Measurements from ENCODE around the gene ZNF43. TPM values are rescaled to one million over a fixed set of nuclear protein-coding genes. Genes with fewer than 3 reads are reported as not detected.
"Not testable (repeated sequence)": the region's sequence is repeated elsewhere in the genome, so short reads cannot be mapped to it uniquely, and the experiment has no call there.

The ZNF43 gene
- total RNA-seq, 1 donor from 2014 or later, result 19.3 TPM

DNA sequence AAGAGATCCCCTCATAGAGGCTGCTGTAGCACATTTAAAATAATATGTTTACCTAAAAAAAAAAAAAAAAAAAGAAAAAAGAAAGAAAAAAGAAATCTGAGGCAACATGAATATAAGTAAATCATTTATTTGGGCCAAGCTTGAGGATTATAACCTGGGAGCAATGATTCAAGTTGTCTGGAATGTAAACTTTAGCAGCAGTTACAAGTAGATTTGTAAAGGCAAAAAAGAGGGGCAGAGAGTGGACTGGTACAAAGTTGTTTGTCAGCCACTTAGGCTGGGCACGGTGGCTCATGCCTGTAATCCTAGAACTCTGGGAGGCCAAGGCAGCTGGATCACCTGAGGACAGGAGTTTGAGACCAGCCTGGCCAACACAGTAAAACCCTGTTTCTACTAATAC lies 11.3 kb downstream of the ZNF43 start:
- DNase-seq (ENCODE audit: low spot score) (no peak), ATAC-seq (no peak)
- intact Hi-C loops (cut with DNase I), result no loop called here

DNA sequence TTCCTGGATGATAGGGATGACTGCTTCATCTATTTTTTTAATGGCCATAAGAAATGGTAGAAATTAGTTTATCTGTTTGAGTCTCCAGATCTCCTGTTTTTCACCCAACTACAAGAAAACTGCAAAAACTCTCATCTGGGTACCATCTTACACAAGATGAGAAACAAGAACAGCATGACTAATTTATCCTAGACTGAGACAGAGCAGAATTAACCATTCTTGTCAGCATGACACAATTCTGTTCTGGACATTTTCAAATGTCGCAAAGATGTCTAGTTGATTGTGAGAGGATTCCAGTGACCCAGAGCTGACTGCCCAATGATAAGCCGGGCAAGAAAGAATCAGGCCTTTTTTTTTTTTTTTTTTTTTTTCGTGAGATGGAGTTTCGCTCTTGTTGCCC lies 12.8 kb downstream of the ZNF43 start:
- intact Hi-C loops (cut with DNase I), result no loop called here
- no peak for ATAC-seq
- no peak for DNase-seq (ENCODE audit: low spot score)

DNA sequence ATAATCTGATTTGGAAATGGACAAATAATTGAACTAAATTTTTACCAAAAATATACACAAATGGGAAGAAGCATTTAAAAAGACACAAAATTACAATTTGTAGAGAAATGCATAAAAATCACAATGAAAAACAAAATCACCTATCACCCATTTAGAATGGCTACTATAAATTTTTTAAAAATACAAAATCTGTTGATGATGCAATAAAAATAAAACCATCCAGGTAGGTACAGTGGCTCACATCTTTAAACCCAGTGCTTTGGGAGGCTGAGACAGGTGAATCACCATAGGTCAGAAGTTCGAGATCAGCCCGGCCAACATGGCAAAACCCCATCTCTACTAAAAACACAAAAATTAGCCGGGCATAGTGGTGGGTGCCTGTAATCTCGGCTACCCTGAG lies 23.5 kb downstream of the ZNF43 start:
- intact Hi-C loops (cut with DNase I), result no loop called here
- DNase-seq (ENCODE audit: low spot score) (no peak), ATAC-seq (no peak)

DNA sequence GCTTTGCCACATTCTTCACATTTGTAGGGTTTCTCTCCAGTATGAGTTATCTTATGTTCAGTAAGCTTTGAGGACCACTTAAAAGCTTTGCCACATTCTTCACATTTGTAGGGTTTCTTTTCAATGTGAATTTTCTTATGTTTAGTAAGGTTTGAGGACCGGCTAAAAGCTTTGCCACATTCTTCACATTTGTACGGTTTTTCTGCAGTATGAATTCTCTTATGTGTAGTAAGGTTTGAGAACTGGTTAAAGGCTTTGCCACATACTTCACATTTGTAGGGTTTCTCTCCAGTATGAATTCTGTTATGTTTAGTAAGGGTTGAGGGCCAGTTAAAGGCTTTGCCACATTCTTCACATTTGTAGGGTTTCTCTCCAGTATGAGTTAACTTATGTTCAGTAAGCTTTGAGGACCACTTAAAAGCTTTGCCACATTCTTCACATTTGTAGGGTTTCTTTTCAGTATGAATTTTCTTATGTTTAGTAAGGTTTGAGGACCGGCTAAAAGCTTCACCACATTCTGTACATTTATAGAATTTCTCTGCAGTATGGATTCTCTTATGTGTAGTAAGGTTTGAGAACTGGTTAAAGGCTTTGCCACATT lies 27.5 kb downstream of the ZNF43 start:
- DNase-seq (ENCODE audit: low spot score); intact Hi-C loops (cut with DNase I); ATAC-seq: not testable (repeated sequence)

DNA sequence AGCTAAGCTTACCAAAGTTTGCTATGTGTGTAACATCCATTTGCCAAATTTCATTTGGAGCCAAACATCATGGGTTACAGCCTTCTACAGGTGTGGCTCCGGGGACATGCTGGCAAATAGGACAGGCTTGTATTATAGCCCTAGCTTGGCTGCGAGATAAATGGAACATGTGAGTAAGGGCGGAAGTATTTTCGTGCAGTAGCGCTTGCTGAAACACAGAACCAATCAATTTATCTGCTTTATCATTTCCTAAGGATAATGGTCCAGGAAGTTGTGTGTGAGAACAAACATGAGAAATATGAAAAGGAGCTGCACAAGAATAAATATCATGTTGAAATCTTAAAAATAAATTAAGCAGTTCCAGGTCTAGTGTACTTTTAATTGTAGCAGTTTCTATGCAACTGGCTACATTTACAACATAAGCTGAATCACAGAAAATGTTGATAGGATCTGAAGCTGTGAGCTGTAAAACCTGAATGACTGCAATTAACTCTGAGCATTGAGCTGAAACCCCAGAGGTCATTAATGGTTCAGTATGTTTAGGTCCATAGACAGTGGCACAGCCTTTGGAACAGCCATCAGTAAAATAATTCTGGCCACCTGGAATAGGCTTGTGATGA lies 46.4 kb downstream of the ZNF43 start:
- DNase-seq (ENCODE audit: low spot score) (no peak), ATAC-seq (no peak)
- intact Hi-C loops (cut with DNase I), result no loop called here

DNA sequence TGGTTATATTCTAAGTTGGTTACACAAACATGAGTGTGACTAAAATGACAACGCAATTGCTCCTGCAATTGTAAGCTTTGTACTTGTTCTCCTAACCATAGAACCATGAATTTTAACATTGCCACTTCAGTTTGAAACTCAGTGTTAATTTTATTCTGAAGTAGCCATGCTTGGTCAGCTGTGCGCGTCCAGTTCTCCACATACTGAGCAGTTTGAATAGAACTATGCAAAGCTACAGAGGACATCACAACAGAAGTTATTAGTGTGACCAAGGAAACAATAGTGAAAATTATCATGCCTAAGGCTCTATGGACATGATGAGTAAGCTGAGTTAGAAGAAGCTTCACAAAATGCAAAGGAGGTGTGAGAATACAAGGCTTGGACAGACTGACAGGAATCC lies 49.0 kb downstream of the ZNF43 start:
- intact Hi-C loops (cut with DNase I), result no loop called here
- no peak for DNase-seq (ENCODE audit: low spot score)
- no peak for ATAC-seq

DNA sequence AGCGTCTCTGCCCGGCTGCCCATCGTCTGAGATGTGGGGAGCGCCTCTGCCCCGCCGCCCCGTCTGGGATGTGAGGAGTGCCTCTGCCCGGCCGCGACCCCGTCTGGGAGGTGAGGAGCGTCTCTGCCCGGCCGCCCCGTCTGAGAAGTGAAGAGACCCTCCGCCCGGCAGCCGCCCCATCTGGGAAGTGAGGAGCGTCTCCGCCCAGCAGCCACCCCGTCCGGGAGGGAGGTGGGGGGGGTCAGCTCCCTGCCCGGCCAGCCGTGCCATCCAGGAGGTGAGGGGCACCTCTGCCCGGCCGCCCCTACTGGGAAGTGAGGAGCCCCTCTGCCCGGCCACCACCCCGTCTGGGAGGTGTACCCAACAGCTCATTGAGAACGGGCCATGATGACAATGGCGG lies 60.2 kb downstream of the ZNF43 start:
- intact Hi-C loops (cut with DNase I); ATAC-seq; DNase-seq (ENCODE audit: low spot score): not testable (repeated sequence)

DNA sequence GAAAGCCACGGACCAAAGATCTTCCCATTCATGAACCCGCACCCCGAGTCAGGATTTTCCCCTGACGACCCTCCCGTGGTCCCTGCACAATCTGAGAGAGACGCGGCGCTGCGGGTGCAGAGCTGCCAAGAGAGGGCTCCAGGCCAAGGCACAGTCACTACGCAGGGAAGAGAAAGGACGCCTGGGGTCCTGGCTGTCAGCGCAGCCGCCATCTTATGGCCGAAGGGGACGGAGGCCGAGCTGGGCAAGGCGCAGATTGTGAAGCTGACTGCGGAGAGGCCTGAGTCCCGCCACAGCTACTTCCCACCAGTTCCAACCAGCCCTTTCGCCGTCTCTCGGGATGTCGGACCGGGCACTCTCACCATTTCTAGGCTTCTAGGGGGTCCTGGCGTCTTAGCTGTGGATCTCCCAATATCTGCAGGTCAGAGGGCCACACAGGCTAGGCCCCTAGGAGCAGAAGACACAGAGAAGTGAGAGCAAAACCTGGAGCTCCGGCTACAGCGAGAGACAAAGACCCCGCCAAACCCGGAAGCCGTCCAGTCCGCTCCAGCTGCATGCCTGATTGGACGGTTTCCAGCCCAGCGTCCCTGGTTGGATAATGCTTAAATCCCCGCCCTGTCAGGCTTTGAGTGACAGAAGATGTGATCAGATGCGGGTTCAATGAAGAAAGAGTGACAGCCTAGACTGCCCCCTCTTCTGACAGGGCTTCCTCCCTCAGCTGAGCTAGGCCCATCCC lies 68.7 kb downstream of the ZNF43 start, which contains the start of gene ZNF100:
Gene ZNF100, minus strand, starts transcription at position 515 of the 736 bp plus-strand sequence. Its CDS starts 150 bp downstream, at position 365.
- peak; percentile 95 for DNase-seq (ENCODE audit: low spot score)
- intact Hi-C loops (cut with DNase I), result no loop called here
- ATAC-seq, result peak; percentile 99

DNA sequence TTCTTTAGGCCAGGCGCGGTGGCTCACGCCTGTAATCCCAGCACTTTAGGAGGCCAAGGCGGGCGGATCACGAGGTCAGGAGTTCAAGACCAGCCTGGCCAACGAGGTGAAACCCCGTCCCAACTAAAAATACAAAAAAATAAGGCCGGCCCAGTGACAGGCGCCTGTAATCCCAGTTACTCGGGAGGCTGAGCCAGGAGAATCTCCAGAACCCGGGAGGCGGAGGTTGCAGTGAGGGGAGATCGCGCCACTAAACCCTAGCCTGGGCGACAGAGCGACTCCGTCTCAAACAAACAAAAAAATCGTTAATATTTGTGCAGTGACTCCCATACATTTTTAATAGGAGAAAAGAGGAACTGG lies 69.3 kb downstream of the ZNF43 start:
- DNase-seq (ENCODE audit: low spot score); intact Hi-C loops (cut with DNase I): not testable (repeated sequence)
- peak; percentile 16 for ATAC-seq

DNA sequence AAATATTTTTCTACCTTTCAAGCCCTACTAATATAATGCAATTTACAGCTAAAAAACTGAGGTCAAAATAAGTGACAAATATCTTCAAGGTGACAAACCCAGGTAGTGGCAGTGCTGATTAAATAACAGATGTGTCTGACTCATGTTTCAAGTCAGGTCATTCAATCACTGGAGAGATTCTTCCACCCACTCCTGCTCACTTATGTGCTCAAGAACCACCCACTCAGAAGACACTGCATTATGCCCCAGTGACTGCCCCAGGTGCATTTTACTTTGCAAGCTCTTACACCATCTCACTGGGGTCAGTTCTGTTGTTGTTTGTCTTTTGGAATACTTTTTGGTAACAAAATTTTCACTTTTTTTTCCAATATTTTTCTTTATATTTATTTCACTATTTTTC lies 70.8 kb downstream of the ZNF43 start:
- no peak for DNase-seq (ENCODE audit: low spot score)
- no peak for ATAC-seq
- intact Hi-C loops (cut with DNase I), result no loop called here

DNA sequence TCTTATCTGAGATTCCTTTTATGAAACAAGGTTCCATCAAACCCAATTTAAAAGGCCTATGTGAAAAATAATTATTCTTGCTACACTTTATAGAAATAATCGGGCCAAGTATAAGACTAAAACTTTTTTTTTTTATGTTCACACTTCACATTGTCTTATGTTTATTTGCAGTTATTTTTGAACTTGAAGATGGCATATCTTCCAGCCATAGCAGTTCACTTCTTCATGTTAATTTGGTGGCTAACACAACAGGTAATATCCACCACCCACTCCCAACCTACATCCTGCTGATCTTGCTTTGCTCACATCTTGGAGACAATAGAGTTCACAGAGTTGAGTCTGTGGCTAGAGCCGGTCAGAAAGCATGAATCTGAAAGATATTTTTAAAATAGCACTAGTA lies 74.4 kb downstream of the ZNF43 start:
- intact Hi-C loops (cut with DNase I); ATAC-seq: not testable (repeated sequence)

DNA sequence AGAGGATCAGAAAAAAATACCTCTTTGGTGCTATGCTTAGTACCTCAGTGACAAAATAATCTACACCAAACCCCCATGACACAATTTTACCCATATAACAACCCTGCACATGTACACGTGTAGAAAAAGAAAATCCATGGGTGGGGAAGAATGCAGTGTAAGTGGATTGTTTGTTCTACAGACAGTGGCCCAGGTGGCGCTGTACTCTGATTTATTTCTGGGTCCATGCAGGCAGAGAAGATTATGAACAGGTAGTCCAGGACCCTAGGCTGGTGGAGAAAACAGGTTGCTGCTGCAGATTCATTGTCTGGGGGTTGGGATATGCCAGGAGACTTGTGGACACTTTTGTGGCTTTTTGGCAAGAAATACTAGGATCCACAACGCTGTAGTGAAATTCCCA lies 77.7 kb downstream of the ZNF43 start:
- intact Hi-C loops (cut with DNase I), result no loop called here
- ATAC-seq, result no peak
- DNase-seq (ENCODE audit: low spot score), result no peak

More for the DNA sequence above, 74.4 kb downstream of the ZNF43 start:
- not testable (repeated sequence) for DNase-seq (ENCODE audit: low spot score)

DNA sequence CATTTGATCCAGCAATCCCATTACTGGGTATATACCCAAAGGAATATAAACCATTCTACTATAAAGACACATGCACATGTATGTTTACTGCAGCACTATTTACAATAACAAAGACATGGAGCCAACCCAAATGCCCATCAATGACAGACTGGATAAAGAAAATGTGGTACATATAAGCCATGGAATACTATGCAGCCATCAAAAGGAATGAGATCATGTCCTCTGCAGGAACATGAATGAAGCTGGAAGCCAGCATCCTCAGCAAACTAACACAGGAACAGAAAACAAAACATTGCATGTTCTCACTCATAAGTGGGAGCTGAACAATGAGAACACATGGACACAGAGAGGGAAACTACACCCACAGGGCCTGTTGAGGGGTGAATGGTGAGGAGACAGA lies 80.4 kb downstream of the ZNF43 start:
- intact Hi-C loops (cut with DNase I); ATAC-seq; DNase-seq (ENCODE audit: low spot score): not testable (repeated sequence)

Other genes starting within 250 kb of the ZNF43 start
- gene ZNF100, start 68.6 kb downstream of the ZNF43 start, total RNA-seq, result 20.4 TPM
- 11.7 TPM for gene ZNF208, start 174.8 kb upstream of the ZNF43 start, total RNA-seq
- 2.6 TPM for gene ZNF257, start 216.3 kb upstream of the ZNF43 start, total RNA-seq